ENCODE measurements around the gene ARHGEF25. TPM values are rescaled to one million over a fixed set of nuclear protein-coding genes. Genes with fewer than 3 reads are reported as not detected.
A peak's percentile ranks its signal among the peaks of the same experiment; 100 is the strongest.
"Not testable (repeated sequence)": the region's sequence is repeated elsewhere in the genome, so short reads cannot be mapped to it uniquely, and the experiment has no call there.

The ARHGEF25 gene
- total RNA-seq, 2 donors from 2014 or later: 2.8 to 5.3 TPM

DNA sequence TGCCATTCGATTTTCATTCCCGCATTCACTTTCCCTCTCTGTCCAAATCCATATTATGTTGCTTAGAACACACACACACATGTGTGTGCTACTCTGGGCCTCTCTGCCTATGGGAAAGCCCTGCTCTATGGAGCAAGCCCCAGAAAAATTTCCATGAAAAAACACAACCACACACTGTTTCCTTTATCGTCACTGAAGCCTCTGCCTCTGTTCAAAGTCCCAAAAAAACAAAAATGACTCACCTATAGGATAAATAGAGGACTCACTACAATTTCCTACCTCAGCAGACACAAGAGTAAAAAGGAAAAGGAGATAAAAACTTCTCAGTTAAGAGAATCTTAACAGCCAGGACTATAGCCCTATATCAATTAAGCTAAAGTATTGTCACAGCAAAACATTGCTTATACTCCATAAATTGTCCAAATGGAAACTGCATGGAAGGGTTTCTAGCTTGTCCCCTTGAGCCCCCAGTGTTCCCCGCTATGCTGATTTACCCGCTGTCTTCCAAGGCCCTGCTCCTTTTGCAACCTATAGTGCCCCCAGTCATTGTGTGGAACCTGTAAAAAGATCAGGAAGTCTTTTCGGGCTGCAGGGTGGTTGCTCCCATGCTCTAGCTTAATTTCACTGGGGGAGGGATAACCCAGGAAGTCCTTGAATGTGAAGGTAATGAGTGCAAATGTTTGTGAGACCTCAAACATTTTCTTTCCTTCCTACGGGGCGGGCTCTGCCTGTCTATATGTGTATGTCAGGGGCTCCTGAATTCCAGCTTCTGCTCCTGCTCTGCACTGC lies 31.4 kb upstream of the ARHGEF25 start:
- Mint-ChIP-seq H3K36me3 (ENCODE audit: insufficient read depth in 2 of 2) (no peaks in the 10 kb centered on the region), H3K27me3 (ENCODE audit: low read depth) (no peaks in the 10 kb centered on the region), H3K4me3 (no peak overlapping the region), H3K4me1 (ENCODE audit: low read depth) (peaks cover 6% of the 10 kb centered on the region), H3K9me3 (no peaks in the 10 kb centered on the region), H3K27ac (no peak overlapping the region)
- DNase-seq (no peak), ATAC-seq (replicated peaks in 1 of 2) (no peak)

DNA sequence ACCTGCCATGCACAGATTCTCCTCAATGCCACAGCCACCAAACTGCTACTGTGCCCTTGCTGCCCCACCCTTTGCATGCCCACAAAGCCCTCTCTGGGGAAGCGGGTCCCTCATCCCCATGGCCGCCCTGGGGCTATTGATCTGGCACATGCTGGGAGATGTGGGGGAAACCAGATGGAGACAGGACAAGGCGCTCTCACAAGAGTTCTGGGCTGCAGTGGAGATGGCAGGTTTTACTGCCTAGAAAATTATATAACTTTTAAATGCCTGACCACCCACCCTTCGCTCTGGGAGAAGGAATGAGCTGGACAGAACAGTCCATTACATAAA lies 30.8 kb upstream of the ARHGEF25 start:
- ATAC-seq (replicated peaks in 1 of 2) (no peak), DNase-seq (no peak)
- Mint-ChIP-seq H3K4me3 (no peak overlapping the region), H3K9me3 (no peaks in the 10 kb centered on the region), H3K4me1 (ENCODE audit: low read depth) (peaks cover 6% of the 10 kb centered on the region), H3K27me3 (ENCODE audit: low read depth) (no peaks in the 10 kb centered on the region), H3K27ac (no peak overlapping the region), H3K36me3 (ENCODE audit: insufficient read depth in 2 of 2) (no peaks in the 10 kb centered on the region)

DNA sequence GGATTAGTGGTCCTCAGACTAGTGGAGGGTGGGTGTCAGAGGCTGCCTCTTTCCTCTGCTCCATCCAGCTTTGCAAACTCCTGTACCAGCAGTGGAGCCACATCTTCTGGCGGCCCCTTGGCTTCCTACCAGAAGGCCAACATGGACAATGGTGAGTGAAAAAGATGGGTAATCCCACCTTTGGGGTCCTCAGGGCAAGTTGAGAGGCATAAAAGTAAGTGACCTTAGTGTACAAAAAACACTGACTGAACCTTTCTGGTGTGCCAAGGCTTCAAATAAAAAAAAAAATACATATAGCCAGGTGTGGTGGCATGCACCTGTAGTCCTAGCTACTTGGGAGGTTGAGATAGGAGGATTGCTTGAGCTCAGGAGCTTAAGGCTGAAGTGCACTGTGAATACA lies 29.4 kb upstream of the ARHGEF25 start:
- Mint-ChIP-seq H3K27ac (no peak overlapping the region), H3K9me3 (no peaks in the 10 kb centered on the region), H3K4me3 (no peak overlapping the region), H3K27me3 (ENCODE audit: low read depth) (no peaks in the 10 kb centered on the region), H3K36me3 (ENCODE audit: insufficient read depth in 2 of 2) (no peaks in the 10 kb centered on the region), H3K4me1 (ENCODE audit: low read depth) (peaks cover 6% of the 10 kb centered on the region)
- DNase-seq (no peak), ATAC-seq (replicated peaks in 1 of 2) (no peak)

DNA sequence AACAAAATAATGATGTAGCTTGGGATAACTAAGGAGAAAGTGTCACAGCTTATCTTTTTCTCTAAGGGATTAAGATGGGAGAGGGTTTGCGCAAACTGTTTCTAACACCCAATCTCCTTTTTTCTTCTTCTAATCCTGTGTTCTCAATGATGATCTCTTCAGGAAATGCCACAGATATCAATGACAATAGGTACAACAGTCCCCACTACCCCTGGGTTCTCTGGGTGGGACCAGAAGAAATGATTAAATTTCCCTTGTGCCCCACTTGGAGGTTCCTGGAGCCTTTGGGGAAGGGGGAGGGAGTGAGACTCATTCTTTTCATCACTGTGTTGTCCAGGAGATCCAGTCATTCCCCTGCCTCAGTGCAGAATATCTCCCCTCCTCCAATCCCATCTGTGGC lies 28.8 kb upstream of the ARHGEF25 start:
- Mint-ChIP-seq H3K4me1 (ENCODE audit: low read depth) (peaks cover 6% of the 10 kb centered on the region), H3K9me3 (no peaks in the 10 kb centered on the region), H3K27me3 (ENCODE audit: low read depth) (no peaks in the 10 kb centered on the region), H3K36me3 (ENCODE audit: insufficient read depth in 2 of 2) (no peaks in the 10 kb centered on the region), H3K4me3 (no peak overlapping the region), H3K27ac (no peak overlapping the region)
- no peak for ATAC-seq (replicated peaks in 1 of 2)
- DNase-seq: no peak

DNA sequence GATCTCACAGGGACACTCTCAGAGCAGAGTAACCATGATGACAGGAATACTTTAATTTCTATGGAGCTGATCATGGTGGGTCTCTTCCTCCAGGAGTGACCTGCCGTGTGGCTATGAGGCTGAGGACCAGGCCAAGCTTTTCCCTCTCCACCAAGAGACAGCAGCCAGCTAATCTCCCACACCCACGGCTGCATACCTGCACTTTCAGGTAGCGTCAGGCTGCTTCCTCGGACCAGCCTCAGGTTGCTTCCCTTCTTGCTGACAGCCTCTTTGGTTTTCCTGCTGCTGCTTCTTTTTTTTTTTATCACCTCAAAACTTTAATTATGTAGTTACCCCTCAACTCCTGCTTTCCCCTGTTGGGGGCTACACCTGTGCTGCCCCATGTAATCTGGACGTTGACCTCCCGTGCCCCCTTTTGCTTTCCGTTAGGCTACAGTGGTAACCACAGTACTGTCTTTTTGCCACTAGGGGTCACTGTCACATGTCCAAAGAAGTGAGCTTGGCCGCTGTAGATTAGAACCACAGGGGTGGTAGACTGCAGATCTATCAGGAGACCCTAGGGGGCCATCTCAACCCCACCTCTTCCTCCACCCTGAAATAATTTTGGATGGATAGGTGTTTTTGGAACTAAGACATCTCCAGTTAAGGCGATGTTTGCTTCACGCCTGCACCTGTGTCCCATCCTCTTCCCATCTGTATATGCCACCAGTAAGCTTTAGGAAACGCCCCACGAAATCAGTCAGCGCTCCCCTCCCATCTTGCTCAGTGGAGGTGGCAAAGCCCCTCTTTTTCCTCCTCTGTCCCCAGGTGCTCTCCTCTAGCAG lies 28.0 kb upstream of the ARHGEF25 start:
- ATAC-seq (replicated peaks in 1 of 2): peak; percentile 99 to 100
- Mint-ChIP-seq H3K27ac (no peak overlapping the region), H3K4me1 (ENCODE audit: low read depth) (peaks cover 6% of the 10 kb centered on the region), H3K4me3 (peak overlapping the region in 1 of 2 donors; percentile 11), H3K27me3 (ENCODE audit: low read depth) (no peaks in the 10 kb centered on the region), H3K36me3 (ENCODE audit: insufficient read depth in 2 of 2) (no peaks in the 10 kb centered on the region), H3K9me3 (no peaks in the 10 kb centered on the region)
- DNase-seq: peak; percentile 76 to 79

DNA sequence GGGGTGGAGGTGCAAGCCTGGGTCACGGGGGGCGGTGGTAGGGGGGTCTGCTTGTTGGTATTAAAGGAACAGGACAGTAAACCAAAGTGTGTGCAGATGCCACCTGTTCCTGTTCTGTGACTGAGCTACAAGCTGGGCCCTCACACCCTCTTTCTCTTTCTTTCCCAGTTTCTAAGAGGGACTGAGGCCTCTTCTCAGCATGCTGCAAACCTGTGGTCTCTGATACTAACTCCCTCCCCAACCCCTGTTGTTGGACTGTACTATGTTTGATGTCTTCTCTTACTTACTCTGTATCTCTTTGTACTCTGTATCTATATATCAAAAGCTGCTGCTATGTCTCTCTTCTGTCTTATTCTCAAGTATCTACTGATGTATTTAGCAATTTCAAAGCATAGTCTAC lies 27.2 kb upstream of the ARHGEF25 start:
- no peaks in the 10 kb centered on the region for H3K9me3 Mint-ChIP-seq
- no peak for ATAC-seq (replicated peaks in 1 of 2)
- H3K4me3 Mint-ChIP-seq: no peak overlapping the region
- H3K36me3 Mint-ChIP-seq (ENCODE audit: insufficient read depth in 2 of 2): no peaks in the 10 kb centered on the region
- peaks cover 6% of the 10 kb centered on the region for H3K4me1 Mint-ChIP-seq (ENCODE audit: low read depth)
- DNase-seq: no peak
- H3K27me3 Mint-ChIP-seq (ENCODE audit: low read depth): no peaks in the 10 kb centered on the region
- H3K27ac Mint-ChIP-seq: no peak overlapping the region

DNA sequence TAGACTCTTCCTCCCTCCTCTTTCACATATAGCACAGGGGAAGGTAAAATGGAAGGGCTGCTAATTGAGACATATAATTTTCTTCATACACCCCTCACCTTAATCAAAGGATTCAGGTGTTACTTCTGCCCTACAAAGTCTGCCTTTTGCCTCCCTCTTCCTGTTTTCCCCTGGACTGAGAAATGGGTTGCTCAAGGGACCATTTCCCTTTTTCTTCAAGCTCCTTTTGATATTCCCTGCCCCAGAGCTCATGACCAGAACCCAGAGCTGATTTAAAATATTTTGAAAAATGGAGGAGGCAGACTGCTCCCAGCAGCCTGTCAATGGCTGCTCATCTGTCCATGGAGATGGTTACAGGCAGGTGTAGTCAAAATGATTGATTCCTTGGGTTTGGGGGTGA lies 26.5 kb upstream of the ARHGEF25 start:
- Mint-ChIP-seq H3K27ac (no peak overlapping the region), H3K9me3 (no peaks in the 10 kb centered on the region), H3K27me3 (ENCODE audit: low read depth) (no peaks in the 10 kb centered on the region), H3K4me1 (ENCODE audit: low read depth) (peaks cover 6% of the 10 kb centered on the region), H3K36me3 (ENCODE audit: insufficient read depth in 2 of 2) (no peaks in the 10 kb centered on the region), H3K4me3 (no peak overlapping the region)
- DNase-seq: no peak
- ATAC-seq (replicated peaks in 1 of 2): no peak

DNA sequence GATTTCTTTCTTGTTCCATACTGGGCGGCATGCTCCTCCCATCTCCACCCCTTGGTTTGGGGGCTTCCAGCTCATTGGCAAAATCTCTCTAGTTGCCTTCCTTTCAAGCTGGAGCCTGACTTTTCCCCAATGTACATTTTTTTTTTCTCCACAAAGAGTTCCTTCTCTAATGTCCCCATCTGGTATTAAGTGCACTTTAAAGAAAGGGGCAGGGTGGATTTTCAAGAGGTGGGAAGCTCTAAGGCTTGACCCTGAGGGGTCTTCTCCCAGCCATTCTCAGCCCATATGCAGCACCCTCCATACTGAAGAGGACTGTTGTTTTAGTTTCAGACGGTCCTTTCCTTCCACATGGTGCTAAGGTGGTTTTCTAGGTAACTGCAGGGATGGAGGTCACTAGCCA lies 26.1 kb upstream of the ARHGEF25 start:
- Mint-ChIP-seq H3K4me3 (no peak overlapping the region), H3K36me3 (ENCODE audit: insufficient read depth in 2 of 2) (no peaks in the 10 kb centered on the region), H3K4me1 (ENCODE audit: low read depth) (peaks cover 7% of the 10 kb centered on the region), H3K9me3 (no peaks in the 10 kb centered on the region), H3K27me3 (ENCODE audit: low read depth) (no peaks in the 10 kb centered on the region), H3K27ac (no peak overlapping the region)
- ATAC-seq (replicated peaks in 1 of 2) (no peak), DNase-seq (no peak)

DNA sequence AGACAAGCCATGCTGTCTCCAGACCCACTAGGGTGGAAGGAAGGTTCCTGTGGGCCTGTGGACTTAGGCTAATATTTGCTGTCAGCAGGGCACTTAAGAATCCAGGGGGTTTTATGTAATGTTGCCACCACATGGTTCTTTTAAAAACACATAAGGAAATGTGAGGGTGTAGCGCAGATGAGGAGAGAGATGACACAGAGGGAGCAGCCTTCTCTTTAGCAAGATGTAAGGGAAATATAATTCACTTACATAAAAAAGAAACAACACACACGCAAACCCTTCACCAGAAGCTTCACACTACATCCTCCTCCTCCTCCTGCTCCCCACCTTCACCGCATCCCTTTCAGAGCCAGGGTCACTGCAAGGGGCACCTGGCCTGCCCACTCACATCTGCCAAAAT lies 25.1 kb upstream of the ARHGEF25 start:
- Mint-ChIP-seq H3K4me3 (no peak overlapping the region), H3K36me3 (ENCODE audit: insufficient read depth in 2 of 2) (no peaks in the 10 kb centered on the region), H3K9me3 (no peaks in the 10 kb centered on the region), H3K27ac (no peak overlapping the region), H3K4me1 (ENCODE audit: low read depth) (peaks cover 13% of the 10 kb centered on the region), H3K27me3 (ENCODE audit: low read depth) (no peaks in the 10 kb centered on the region)
- DNase-seq (no peak), ATAC-seq (replicated peaks in 1 of 2) (no peak)

DNA sequence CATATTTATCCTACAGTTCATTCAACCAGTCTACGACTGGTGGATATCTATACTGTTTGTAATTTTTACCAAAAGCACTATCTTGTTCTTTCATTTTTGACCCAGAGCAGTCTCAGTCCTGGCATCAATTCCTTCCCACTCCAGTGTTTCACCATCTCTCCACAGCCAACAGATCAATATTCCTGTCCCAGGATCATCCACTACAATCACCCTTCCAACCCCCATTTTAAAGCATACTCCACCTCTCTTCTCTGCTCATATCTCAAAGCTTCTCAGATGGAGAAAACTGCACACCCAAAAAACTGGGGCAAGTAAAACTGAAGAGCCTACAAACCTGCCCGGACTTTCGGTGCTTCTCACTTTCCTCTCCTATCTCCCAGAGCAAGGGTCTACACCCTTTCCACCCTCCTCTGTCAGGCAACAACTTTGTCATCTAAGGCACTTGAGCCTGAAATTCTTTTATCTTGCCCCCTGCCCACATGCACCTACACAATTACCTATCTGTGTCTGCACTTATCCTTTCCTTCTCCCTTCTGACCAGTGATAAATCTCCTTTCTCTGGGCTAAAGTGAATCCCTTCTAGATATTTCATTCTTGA lies 24.3 kb upstream of the ARHGEF25 start:
- ATAC-seq (replicated peaks in 1 of 2) (no peak), DNase-seq (no peak)
- Mint-ChIP-seq H3K27me3 (ENCODE audit: low read depth) (no peaks in the 10 kb centered on the region), H3K36me3 (ENCODE audit: insufficient read depth in 2 of 2) (no peaks in the 10 kb centered on the region), H3K4me1 (ENCODE audit: low read depth) (peaks cover 19% of the 10 kb centered on the region), H3K9me3 (no peaks in the 10 kb centered on the region), H3K4me3 (no peak overlapping the region), H3K27ac (no peak overlapping the region)

DNA sequence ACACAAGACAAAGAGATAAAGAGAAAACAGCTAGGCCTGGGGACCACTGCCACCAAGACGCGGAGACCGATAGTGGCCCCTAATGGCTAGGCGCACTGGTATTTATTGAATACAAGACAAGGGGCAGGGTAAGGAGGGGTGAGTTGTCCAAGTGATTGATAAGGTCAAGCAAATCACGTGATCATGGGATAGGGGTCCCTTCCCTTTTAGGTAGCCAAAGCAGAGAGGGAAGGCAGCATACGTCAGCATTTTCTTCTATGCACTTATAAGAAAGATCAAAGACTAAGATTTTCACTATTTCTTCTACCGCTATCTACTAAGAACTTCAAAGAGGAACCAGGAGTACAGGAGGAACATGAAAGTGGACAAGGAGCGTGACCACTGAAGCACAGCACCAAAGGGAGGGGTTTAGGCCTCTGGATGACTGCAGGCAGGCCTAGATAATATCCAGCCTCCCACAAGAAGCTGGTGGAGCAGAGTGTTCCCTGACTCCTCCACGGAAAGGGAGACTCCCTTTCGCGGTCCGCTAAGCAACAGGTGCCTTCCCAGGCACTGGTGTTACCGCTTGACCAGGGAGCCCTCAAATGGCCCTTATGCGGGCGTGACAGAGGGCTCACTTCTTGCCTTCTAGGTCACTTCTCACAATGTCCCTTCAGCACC lies 22.2 kb upstream of the ARHGEF25 start:
- not testable (repeated sequence) for ATAC-seq (replicated peaks in 1 of 2); H3K36me3 Mint-ChIP-seq (ENCODE audit: insufficient read depth in 2 of 2); H3K9me3 Mint-ChIP-seq; H3K27ac Mint-ChIP-seq; DNase-seq; H3K4me3 Mint-ChIP-seq; H3K27me3 Mint-ChIP-seq (ENCODE audit: low read depth)
- H3K4me1 Mint-ChIP-seq (ENCODE audit: low read depth): peaks cover 21% of the 10 kb centered on the region

DNA sequence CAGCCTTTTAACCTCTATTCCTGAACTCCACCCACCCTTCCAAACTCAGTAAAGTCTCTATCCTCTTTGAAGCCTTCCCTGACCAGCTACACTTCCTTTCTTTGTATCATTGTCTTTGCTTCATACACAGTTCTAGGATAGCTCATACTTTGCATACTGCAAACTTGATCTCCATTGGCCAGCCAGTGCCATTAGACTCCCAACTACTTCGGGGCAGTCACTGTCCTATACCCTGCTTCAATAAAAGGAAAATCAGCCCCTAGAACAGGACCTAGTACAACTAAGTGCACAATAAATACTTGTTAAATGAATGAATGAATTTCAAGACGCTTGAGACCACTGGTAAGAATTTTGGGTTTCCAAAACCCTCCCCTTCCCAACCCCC lies 20.8 kb upstream of the ARHGEF25 start:
- ATAC-seq (replicated peaks in 1 of 2) (no peak), DNase-seq (no peak)
- H3K27ac Mint-ChIP-seq: peak overlapping the region; percentile 8
- H3K4me3 Mint-ChIP-seq: peak overlapping the region; percentile 79 to 93
- H3K4me1 Mint-ChIP-seq (ENCODE audit: low read depth): peaks cover 21% of the 10 kb centered on the region
- no peaks in the 10 kb centered on the region for H3K9me3 Mint-ChIP-seq
- H3K27me3 Mint-ChIP-seq (ENCODE audit: low read depth): no peaks in the 10 kb centered on the region
- no peaks in the 10 kb centered on the region for H3K36me3 Mint-ChIP-seq (ENCODE audit: insufficient read depth in 2 of 2)
